ENCODE measurements around the gene POLE4. TPM values are rescaled to one million over a fixed set of nuclear protein-coding genes. Genes with fewer than 3 reads are reported as not detected.

POLE4 gene
- total RNA-seq, 1 donor from 2014 or later, result 44.2 TPM

DNA sequence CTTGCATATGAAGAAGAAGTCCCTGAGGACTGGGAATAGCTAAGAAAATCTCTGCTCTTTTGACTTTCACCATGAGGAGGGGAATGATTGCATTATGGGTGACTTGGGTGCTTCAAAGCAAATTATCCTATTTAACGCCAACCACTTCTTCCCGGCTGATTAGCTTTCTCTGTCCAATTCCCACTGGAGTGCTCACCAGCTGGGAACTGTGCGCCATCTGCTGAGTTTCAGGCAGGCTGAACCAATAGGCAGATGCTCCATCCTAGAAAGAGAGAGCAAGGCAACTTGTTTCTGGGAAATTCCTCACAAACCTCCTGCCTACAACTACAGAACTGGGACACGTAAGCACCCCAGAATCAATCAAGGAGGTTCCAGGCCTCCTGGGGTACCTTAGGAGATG lies 49.4 kb downstream of the POLE4 start:
- no peak overlapping the region for H3K27ac Mint-ChIP-seq (ENCODE audit: unreplicated experiment)
- H3K4me1 Mint-ChIP-seq (ENCODE audit: unreplicated experiment), result peaks cover 10% of the 10 kb centered on the region
- no peaks in the 10 kb centered on the region for H3K36me3 Mint-ChIP-seq (ENCODE audit: unreplicated experiment)
- no peak for DNase-seq (ENCODE audit: extremely low spot score, unreplicated experiment)
- TF ChIP-seq, protein P1, sequence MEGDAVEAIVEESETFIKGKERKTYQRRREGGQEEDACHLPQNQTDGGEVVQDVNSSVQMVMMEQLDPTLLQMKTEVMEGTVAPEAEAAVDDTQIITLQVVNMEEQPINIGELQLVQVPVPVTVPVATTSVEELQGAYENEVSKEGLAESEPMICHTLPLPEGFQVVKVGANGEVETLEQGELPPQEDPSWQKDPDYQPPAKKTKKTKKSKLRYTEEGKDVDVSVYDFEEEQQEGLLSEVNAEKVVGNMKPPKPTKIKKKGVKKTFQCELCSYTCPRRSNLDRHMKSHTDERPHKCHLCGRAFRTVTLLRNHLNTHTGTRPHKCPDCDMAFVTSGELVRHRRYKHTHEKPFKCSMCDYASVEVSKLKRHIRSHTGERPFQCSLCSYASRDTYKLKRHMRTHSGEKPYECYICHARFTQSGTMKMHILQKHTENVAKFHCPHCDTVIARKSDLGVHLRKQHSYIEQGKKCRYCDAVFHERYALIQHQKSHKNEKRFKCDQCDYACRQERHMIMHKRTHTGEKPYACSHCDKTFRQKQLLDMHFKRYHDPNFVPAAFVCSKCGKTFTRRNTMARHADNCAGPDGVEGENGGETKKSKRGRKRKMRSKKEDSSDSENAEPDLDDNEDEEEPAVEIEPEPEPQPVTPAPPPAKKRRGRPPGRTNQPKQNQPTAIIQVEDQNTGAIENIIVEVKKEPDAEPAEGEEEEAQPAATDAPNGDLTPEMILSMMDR (IDR thresholded peaks at IDR 0.05), result no peak
- H3K9me3 Mint-ChIP-seq (ENCODE audit: unreplicated experiment), result peaks cover 6% of the 10 kb centered on the region
- H3K27me3 Mint-ChIP-seq (ENCODE audit: unreplicated experiment), result no peaks in the 10 kb centered on the region
- no peak overlapping the region for H3K4me3 Mint-ChIP-seq (ENCODE audit: unreplicated experiment)

DNA sequence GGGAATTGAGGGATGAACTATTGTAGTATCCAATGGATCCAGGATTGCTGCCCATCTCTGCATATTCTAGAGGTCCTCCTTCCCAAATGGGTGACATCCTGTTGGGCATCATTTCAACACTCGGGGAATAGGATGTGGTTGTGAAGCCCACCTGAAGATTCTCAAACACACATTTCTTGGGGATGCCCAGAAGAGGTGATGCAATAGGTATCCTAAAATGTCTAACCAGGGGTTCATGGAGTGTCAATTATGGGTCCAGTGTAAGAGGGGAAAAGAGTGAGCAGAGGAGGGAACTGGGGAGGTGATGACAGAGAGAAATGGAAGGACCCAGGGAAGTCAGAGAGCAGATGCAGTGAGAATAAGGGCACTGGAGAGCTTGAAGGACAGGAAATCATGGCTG lies 52.1 kb downstream of the POLE4 start:
- TF ChIP-seq, protein P1 (IDR thresholded peaks at IDR 0.05), result no peak
- Mint-ChIP-seq H3K36me3 (ENCODE audit: unreplicated experiment) (no peaks in the 10 kb centered on the region), H3K27me3 (ENCODE audit: unreplicated experiment) (no peaks in the 10 kb centered on the region), H3K27ac (ENCODE audit: unreplicated experiment) (no peak overlapping the region), H3K4me1 (ENCODE audit: unreplicated experiment) (peaks cover 10% of the 10 kb centered on the region), H3K4me3 (ENCODE audit: unreplicated experiment) (no peak overlapping the region), H3K9me3 (ENCODE audit: unreplicated experiment) (peaks cover 20% of the 10 kb centered on the region)
- no peak for DNase-seq (ENCODE audit: extremely low spot score, unreplicated experiment)

DNA sequence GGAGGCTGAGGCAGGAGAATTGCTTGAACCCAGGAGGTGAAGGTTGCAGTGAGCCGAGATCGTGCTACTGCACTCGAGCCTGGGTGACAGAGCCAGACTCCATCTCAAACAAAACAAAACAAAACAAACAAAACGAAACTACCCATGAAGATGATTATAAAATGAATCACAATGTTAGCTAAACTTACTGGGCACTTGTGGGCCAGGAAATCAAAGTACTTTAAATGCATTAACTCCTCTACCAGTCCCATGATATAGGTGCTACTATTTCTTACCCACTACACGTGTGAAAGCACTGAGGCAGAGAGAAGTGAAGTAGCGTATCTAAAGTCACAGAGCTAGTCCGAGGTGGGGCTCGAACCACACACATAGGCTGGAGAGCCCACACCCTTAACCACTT lies 53.6 kb downstream of the POLE4 start:
- Mint-ChIP-seq H3K27me3 (ENCODE audit: unreplicated experiment) (no peaks in the 10 kb centered on the region), H3K4me3 (ENCODE audit: unreplicated experiment) (no peak overlapping the region), H3K27ac (ENCODE audit: unreplicated experiment) (no peak overlapping the region), H3K9me3 (ENCODE audit: unreplicated experiment) (peaks cover 17% of the 10 kb centered on the region), H3K36me3 (ENCODE audit: unreplicated experiment) (no peaks in the 10 kb centered on the region), H3K4me1 (ENCODE audit: unreplicated experiment) (peaks cover 10% of the 10 kb centered on the region)
- TF ChIP-seq, protein P1 (IDR thresholded peaks at IDR 0.05), result no peak
- no peak for DNase-seq (ENCODE audit: extremely low spot score, unreplicated experiment)

DNA sequence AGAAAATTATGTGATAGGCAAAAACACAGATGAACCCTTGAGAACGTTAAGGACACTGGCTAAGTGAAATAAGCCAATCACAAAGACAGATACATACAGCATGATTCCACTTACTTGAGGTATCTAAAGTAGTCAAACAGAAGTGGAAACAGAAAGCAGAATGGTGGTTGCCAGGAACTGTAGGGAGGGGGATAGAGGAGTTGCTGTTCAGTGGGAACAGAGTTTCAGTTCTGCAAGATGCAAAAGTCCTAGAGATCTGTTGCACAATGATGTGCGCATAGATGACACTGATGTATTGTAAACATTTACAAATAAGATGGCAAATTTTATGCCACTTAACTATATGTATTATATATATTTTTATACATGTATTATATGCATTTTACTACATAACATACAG lies 59.7 kb downstream of the POLE4 start:
- TF ChIP-seq, protein P1 (IDR thresholded peaks at IDR 0.05), result no peak
- Mint-ChIP-seq H3K27ac (ENCODE audit: unreplicated experiment) (no peak overlapping the region), H3K27me3 (ENCODE audit: unreplicated experiment) (no peaks in the 10 kb centered on the region), H3K4me3 (ENCODE audit: unreplicated experiment) (no peak overlapping the region), H3K9me3 (ENCODE audit: unreplicated experiment) (peaks cover 17% of the 10 kb centered on the region), H3K36me3 (ENCODE audit: unreplicated experiment) (no peaks in the 10 kb centered on the region), H3K4me1 (ENCODE audit: unreplicated experiment) (peaks cover 9% of the 10 kb centered on the region)
- DNase-seq (ENCODE audit: extremely low spot score, unreplicated experiment), result no peak

Other genes starting within 250 kb of the POLE4 start
- gene HK2, start 124.5 kb upstream of the POLE4 start, total RNA-seq, result 13.8 and 14.1 TPM in 2 replicates
- gene TACR1, start 240.9 kb downstream of the POLE4 start, total RNA-seq, result not detected in 2 replicates